GM18517 (cell line): ENCODE measurements around the gene SPDYE16.
"Not testable (repeated sequence)": the region's sequence is repeated elsewhere in the genome, so short reads cannot be mapped to it uniquely, and the experiment has no call there.

ENCODE experiments used
- ATAC-seq: cut with Tn5 transposase; IDR thresholded peaks from one replicate; pipeline ENCODE4 v1.9.1; 2021; ENCODE audit warnings: mild to moderate bottlenecking, moderate library complexity; ENCODE audit not compliant: unreplicated experiment

Gene SPDYE16

GRCh38 chr7:76549855-76550248, 6.8 kb upstream of the SPDYE16 start:
- not testable (repeated sequence) for ATAC-seq

GRCh38 chr7:76549025-76549854, 6.1 kb upstream of the SPDYE16 start:
- peak; percentile 100 for ATAC-seq

- not testable (repeated sequence) for ATAC-seq
Observed at GRCh38 chr7:76531643-76532042, 11.5 kb downstream of the SPDYE16 start.

- ATAC-seq: not testable (repeated sequence)
Observed at GRCh38 chr7:76526183-76526582, 16.9 kb downstream of the SPDYE16 start.

GRCh38 chr7:76516932-76517331, 26.2 kb downstream of the SPDYE16 start:
- not testable (repeated sequence) for ATAC-seq

GRCh38 chr7:76515999-76516443, 27.1 kb downstream of the SPDYE16 start:
- ATAC-seq: no peak

GRCh38 chr7:76514926-76515771, 27.9 kb downstream of the SPDYE16 start:
- no peak for ATAC-seq

- ATAC-seq: no peak
Observed at GRCh38 chr7:76513817-76514799, 29.0 kb downstream of the SPDYE16 start.

GRCh38 chr7:76512941-76513816, 29.9 kb downstream of the SPDYE16 start:
- no peak for ATAC-seq

GRCh38 chr7:76511911-76512885, 30.9 kb downstream of the SPDYE16 start:
- ATAC-seq: not testable (repeated sequence)

- ATAC-seq: not testable (repeated sequence)
Observed at GRCh38 chr7:76511200-76511910, 31.7 kb downstream of the SPDYE16 start.

- no peak for ATAC-seq
Observed at GRCh38 chr7:76509931-76510877, 32.9 kb downstream of the SPDYE16 start, which contains the start of gene UPK3B. Gene UPK3B (plus strand): TSS chr7:76510552. CDS start chr7:76510653, 101 bp downstream.

GRCh38 chr7:76507723-76508406, 35.2 kb downstream of the SPDYE16 start:
- no peak for ATAC-seq

GRCh38 chr7:76506643-76507042, 36.5 kb downstream of the SPDYE16 start:
- not testable (repeated sequence) for ATAC-seq

GRCh38 chr7:76506081-76506440, 37.0 kb downstream of the SPDYE16 start:
- no peak for ATAC-seq
